Spleen (tissue), 11 donors: ENCODE measurements around the gene PTPRG. TPM values are rescaled to one million over a fixed set of nuclear protein-coding genes. Genes with fewer than 3 reads are reported as not detected.

Experiments
- DNase-seq: peaks from one replicate; pipeline ENCODE4 v3.0.0-alpha.2; 2020
- H3K27ac ChIP-seq, 8 donors: fragments of 200-600 bp; sonication (generic) in 7 of 8; 1 replicate in 4 of 8; 2 replicates in 4 of 8; pipeline versions ENCODE4 v1.5.0 to v1.8.0; 2016 to 2021; ENCODE audit warnings: inconsistent platforms in 4 of 8, mild to moderate bottlenecking in 4 of 8, moderate library complexity in 1 of 8
- H3K27me3 ChIP-seq, 7 donors: fragments of 200-600 bp; sonication (generic) in 6 of 7; replicated peaks in 1 of 7; 1 replicate in 4 of 7; 2 replicates in 3 of 7; pipeline versions ENCODE4 v1.5.0 to v1.8.0; 2016 to 2021; ENCODE audit warnings: inconsistent platforms in 3 of 7, mild to moderate bottlenecking in 1 of 7
- H3K36me3 ChIP-seq, 6 donors: fragments of 200-600 bp; sonication (generic) in 5 of 6; 1 replicate in 4 of 6; 2 replicates in 2 of 6; pipeline versions ENCODE4 v1.5.0 to v1.8.0; 2016 to 2021; ENCODE audit warnings: inconsistent platforms in 2 of 6
- H3K4me1 ChIP-seq, 6 donors: fragments of 200-600 bp; sonication (generic) in 5 of 6; 1 replicate in 3 of 6; 2 replicates in 3 of 6; pipeline versions ENCODE4 v1.5.0 to v1.8.0; 2016 to 2021; ENCODE audit warnings: inconsistent platforms in 3 of 6
- H3K4me3 ChIP-seq, 8 donors: fragments of 200-600 bp; sonication (generic) in 7 of 8; 1 replicate in 4 of 8; 2 replicates in 4 of 8; pipeline versions ENCODE4 v1.5.0 to v1.8.0; 2016 to 2021; ENCODE audit warnings: inconsistent platforms in 4 of 8, mild to moderate bottlenecking in 4 of 8, moderate library complexity in 2 of 8
- H3K9me3 ChIP-seq, 8 donors: fragments of 200-600 bp; sonication (generic) in 7 of 8; 1 replicate in 4 of 8; 2 replicates in 4 of 8; pipeline versions ENCODE4 v1.5.0 to v1.8.0; 2016 to 2021; ENCODE audit warnings: inconsistent platforms in 4 of 8
- POLR2A ChIP-seq, 3 donors: fragments of 450-650 bp; IDR thresholded peaks; one replicate each; pipeline ENCODE4 v1.5.1; 2017; ENCODE audit warnings: antibody characterized with exemption in 3 of 3, mild to moderate bottlenecking in 1 of 3
- POLR2AphosphoS5 ChIP-seq, 3 donors: sonication (generic); formaldehyde crosslinking; IDR thresholded peaks; one replicate each; pipeline ENCODE4 v1.5.1; 2017; ENCODE audit warnings: antibody characterized with exemption in 3 of 3
- WGBS, 5 donors: extraction: QIAGEN DNeasy Blood & Tissue Kit in 3 of 5; methylation state at CpG; one replicate each; pipeline versions ENCODE4 v1.1.5 to v1.1.7; 2013 to 2018; 5-methylcytosine and 5-hydroxymethylcytosine counted together
- intact Hi-C: fragments of 100-400 bp; cut with DNase I; formaldehyde crosslinking; loops from one replicate; pipeline ENCODE4 v1.15.0; 2023; ENCODE audit warnings: low total_unique reads
- polyA plus RNA-seq, 3 donors: library from polyadenylated mRNA; stranded (reverse); fragments of 200-250 nt; gene quantifications; one replicate each; pipeline ENCODE4 v1.2.1, GENCODE V29; 2013
- total RNA-seq, 7 donors: library from RNA; depleted of rRNA in 3 of 7; stranded (reverse); fragments of >200 nt in 3 of 7; fragmentation: NEBNext Ultra II Directional in 4 of 7; extraction: Animal tissue kit (Norgen Biotek cat#: 25700) in 4 of 7; gene quantifications; one replicate each; pipeline versions ENCODE4 v1.1.0 to v1.2.1, GENCODE V29; 2016 to 2021
- TF ChIP-seq, protein P1 (sequence below), 11 experiments: fragments of 200-600 bp in 7 of 11; fragments of 450-650 bp in 4 of 11; sonication (generic) in 4 of 11; IDR thresholded peaks in 8 of 11; conservative IDR thresholded peaks in 3 of 11; 1 replicate in 7 of 11; 2 replicates in 4 of 11; pipeline versions ENCODE4 v1.4.0 to v1.8.0; 2016 to 2021; ENCODE audit warnings: antibody characterized with exemption in 11 of 11, inconsistent platforms in 4 of 11, mild to moderate bottlenecking in 1 of 11
- donor health status: healthy with polysubstance abuse.
- donor health status: DM: no; HTN: no; CAD: no; lungs with moderate emphysema.
- donor health status: DM: no; HTN: no; CAD: no.
- donor health status: Bipolar disorder and iron deficiency.
- donor health status: healthy.
- donor health status: DM: no; HTN: no; CAD: no.
- donor health status: DM: yes; HTN: yes; CAD: no.

PTPRG gene
- total and polyA plus RNA-seq, 10 donors, result 0.89 to 77.0 (median 34.5) TPM

DNA sequence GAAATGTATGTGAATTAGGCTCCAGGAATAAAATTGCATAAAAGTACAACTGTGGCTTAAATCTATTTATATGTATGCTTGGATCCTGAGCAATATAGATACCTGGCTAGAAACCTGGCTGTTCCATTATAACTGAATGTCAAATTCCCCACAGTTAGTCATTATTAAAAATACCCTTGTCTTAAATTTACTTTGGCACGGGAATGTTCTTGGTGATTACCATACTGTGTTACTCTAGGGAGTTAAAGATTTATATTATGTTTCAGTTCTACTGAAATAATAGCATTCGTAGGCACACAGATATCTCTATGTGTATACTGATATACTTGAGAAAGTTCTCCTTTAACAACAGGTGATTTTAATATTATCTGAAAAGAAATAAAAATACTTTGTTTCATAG, 394.1 kb downstream of the PTPRG start:
- no peak overlapping the region for H3K4me3 ChIP-seq
- WGBS, 5 donors, result 77 to 93% (median 86%) methylated on average over 2 of the region's 2 CpGs
- H3K36me3 ChIP-seq, result no peaks in the 10 kb centered on the region
- H3K9me3 ChIP-seq, result no peaks in the 10 kb centered on the region
- no peak overlapping the region for H3K27ac ChIP-seq
- no peak for DNase-seq
- intact Hi-C loops, result no loop called here
- no peaks in the 10 kb centered on the region for H3K27me3 ChIP-seq
- no peaks in the 10 kb centered on the region for H3K4me1 ChIP-seq
- TF ChIP-seq, protein P1, sequence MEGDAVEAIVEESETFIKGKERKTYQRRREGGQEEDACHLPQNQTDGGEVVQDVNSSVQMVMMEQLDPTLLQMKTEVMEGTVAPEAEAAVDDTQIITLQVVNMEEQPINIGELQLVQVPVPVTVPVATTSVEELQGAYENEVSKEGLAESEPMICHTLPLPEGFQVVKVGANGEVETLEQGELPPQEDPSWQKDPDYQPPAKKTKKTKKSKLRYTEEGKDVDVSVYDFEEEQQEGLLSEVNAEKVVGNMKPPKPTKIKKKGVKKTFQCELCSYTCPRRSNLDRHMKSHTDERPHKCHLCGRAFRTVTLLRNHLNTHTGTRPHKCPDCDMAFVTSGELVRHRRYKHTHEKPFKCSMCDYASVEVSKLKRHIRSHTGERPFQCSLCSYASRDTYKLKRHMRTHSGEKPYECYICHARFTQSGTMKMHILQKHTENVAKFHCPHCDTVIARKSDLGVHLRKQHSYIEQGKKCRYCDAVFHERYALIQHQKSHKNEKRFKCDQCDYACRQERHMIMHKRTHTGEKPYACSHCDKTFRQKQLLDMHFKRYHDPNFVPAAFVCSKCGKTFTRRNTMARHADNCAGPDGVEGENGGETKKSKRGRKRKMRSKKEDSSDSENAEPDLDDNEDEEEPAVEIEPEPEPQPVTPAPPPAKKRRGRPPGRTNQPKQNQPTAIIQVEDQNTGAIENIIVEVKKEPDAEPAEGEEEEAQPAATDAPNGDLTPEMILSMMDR (IDR thresholded peaks at IDR 0.05 in 8 of 11, conservative IDR thresholded peaks at IDR 0.05 in 3 of 11), result no peak
- no peak for TF ChIP-seq POLR2A (IDR thresholded peaks at IDR 0.05)
- no peak for TF ChIP-seq POLR2AphosphoS5 (IDR thresholded peaks at IDR 0.05)

DNA sequence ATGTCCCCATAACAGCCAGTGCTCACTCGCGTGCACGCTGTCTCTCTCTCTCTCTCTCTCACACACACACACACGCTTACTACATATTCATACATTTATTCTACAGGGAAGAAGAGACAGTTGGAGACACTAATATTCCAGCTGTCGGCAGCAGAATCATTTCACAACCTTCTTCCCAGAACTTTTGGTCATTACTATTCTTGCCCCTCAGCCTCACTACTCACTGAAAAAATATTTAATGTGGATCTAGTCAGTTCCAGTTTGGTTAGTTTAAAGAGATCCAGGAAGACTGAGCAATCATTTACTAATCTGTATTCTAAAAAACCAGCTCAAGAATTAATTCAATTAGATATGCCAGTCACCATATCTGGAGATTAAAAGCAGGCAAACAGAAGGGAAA, 394.9 kb downstream of the PTPRG start:
- no peaks in the 10 kb centered on the region for H3K27me3 ChIP-seq
- WGBS, 5 donors, result 91 to 98% (median 93%) methylated on average over 5 of the region's 5 CpGs
- H3K27ac ChIP-seq, result no peak overlapping the region
- no peaks in the 10 kb centered on the region for H3K9me3 ChIP-seq
- H3K4me3 ChIP-seq, result no peak overlapping the region
- TF ChIP-seq POLR2A (IDR thresholded peaks at IDR 0.05) (no peak), POLR2AphosphoS5 (IDR thresholded peaks at IDR 0.05) (no peak)
- TF ChIP-seq, protein P1 (IDR thresholded peaks at IDR 0.05 in 8 of 11, conservative IDR thresholded peaks at IDR 0.05 in 3 of 11), result no peak
- DNase-seq, result no peak
- intact Hi-C loops, result no loop called here
- no peaks in the 10 kb centered on the region for H3K4me1 ChIP-seq
- no peaks in the 10 kb centered on the region for H3K36me3 ChIP-seq

DNA sequence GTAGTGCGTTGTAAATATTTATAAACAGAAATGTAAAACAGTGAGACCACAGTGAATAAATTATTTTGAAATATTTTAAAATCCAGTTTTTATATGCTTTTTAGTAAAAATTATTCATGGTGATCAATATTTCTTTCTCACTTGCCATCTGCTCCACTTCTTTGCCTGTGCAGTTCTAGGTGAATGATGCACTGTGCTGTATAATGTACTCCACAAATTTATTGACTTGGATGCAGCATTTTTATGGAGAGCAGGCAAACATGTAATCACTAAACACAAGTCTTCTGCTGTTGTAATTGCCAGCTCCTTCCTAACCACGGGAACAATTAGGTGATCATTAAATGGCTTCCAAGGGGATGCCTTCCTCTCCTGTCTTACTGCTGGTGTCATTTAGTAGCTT, 395.9 kb downstream of the PTPRG start:
- 78 to 87% (median 81%) methylated on average over 2 of the region's 2 CpGs for WGBS, 5 donors
- Histone ChIP-seq H3K36me3 (no peaks in the 10 kb centered on the region), H3K4me1 (no peaks in the 10 kb centered on the region), H3K4me3 (no peak overlapping the region), H3K27ac (no peak overlapping the region), H3K9me3 (no peaks in the 10 kb centered on the region), H3K27me3 (no peaks in the 10 kb centered on the region)
- no peak for DNase-seq
- intact Hi-C loops, result no loop called here
- TF ChIP-seq POLR2AphosphoS5 (IDR thresholded peaks at IDR 0.05) (no peak), POLR2A (IDR thresholded peaks at IDR 0.05) (no peak)
- TF ChIP-seq, protein P1 (IDR thresholded peaks at IDR 0.05 in 8 of 11, conservative IDR thresholded peaks at IDR 0.05 in 3 of 11), result no peak

GRCh38 chr3:61960976-61961375, 399.6 kb downstream of the PTPRG start:
- TF ChIP-seq, protein P1 (IDR thresholded peaks at IDR 0.05 in 8 of 11, conservative IDR thresholded peaks at IDR 0.05 in 3 of 11), result no peak
- TF ChIP-seq POLR2AphosphoS5 (IDR thresholded peaks at IDR 0.05) (no peak), POLR2A (IDR thresholded peaks at IDR 0.05) (no peak)
- Histone ChIP-seq H3K27ac (no peak overlapping the region), H3K4me3 (no peak overlapping the region), H3K27me3 (no peaks in the 10 kb centered on the region), H3K4me1 (no peaks in the 10 kb centered on the region), H3K9me3 (no peaks in the 10 kb centered on the region), H3K36me3 (no peaks in the 10 kb centered on the region)
- intact Hi-C loops, result no loop called here
- no peak for DNase-seq
